HepG2 (cell line): ENCODE results near the gene CPEB3. TPM values are rescaled to one million over a fixed set of nuclear protein-coding genes. Genes with fewer than 3 reads are reported as not detected.
A peak's percentile ranks its signal among the peaks of the same experiment; 100 is the strongest.

ENCODE experiments used
- ARID2 ChIP-seq: sonication (generic); formaldehyde crosslinking; IDR thresholded peaks from 2 replicates; pipeline ENCODE4 v1.8.1; 2022; ENCODE audit warnings: mild to moderate bottlenecking, missing genetic modification reagents, borderline replicate concordance
- ARID4A ChIP-seq: sonication (generic); formaldehyde crosslinking; IDR thresholded peaks from 2 replicates; pipeline ENCODE4 v1.5.0; 2020; ENCODE audit warnings: mild to moderate bottlenecking, missing genetic modification reagents, borderline replicate concordance
- PCBP2 ChIP-seq: fragments of 200-400 bp; formaldehyde crosslinking; optimal IDR thresholded peaks from 2 replicates; pipeline ENCODE3; 2018; ENCODE audit warnings: low read length, low read depth; ENCODE audit not compliant: poor library complexity, severe bottlenecking
- PRMT3 ChIP-seq: sonication (generic); formaldehyde crosslinking; IDR thresholded peaks from 2 replicates; pipeline ENCODE4 v1.8.1; 2022; ENCODE audit warnings: low read depth, mild to moderate bottlenecking, moderate library complexity, missing genetic modification reagents, borderline replicate concordance
- SIX1 ChIP-seq: sonication (generic); formaldehyde crosslinking; IDR thresholded peaks from 2 replicates; pipeline ENCODE4 v1.4.0; 2020; ENCODE audit warnings: missing genetic modification reagents, borderline replicate concordance
- TGIF2 ChIP-seq: IDR thresholded peaks from 2 replicates; pipeline ENCODE4 v1.6.1; 2016; ENCODE audit warnings: control low read depth, missing compliant biosample characterization
- ZBTB21 ChIP-seq: sonication (generic); formaldehyde crosslinking; IDR thresholded peaks from 2 replicates; pipeline ENCODE4 v1.4.0; 2020; ENCODE audit warnings: missing genetic modification reagents
- ZBTB42 ChIP-seq: sonication (generic); formaldehyde crosslinking; IDR thresholded peaks from 2 replicates; pipeline ENCODE4 v1.5.0; 2020; ENCODE audit warnings: mild to moderate bottlenecking, missing genetic modification reagents
- ZEB1 ChIP-seq: IDR thresholded peaks from 2 replicates; pipeline ENCODE4 v1.6.1; 2012; ENCODE audit warnings: mild to moderate bottlenecking, low read depth, inconsistent platforms; ENCODE audit not compliant: insufficient replicate concordance
- ZMYM3 ChIP-seq: sonication (generic); formaldehyde crosslinking; IDR thresholded peaks from 2 replicates; pipeline ENCODE4 v1.5.1; 2020; ENCODE audit warnings: mild to moderate bottlenecking, missing genetic modification reagents
- ZNF17 ChIP-seq: sonication (generic); formaldehyde crosslinking; IDR thresholded peaks from 2 replicates; pipeline ENCODE4 v1.5.0; 2020; ENCODE audit warnings: mild to moderate bottlenecking, missing genetic modification reagents
- ZNF556 ChIP-seq: sonication (generic); formaldehyde crosslinking; IDR thresholded peaks from 2 replicates; pipeline ENCODE4 v1.4.0; 2020; ENCODE audit warnings: mild to moderate bottlenecking, missing genetic modification reagents, borderline replicate concordance
- ZNF670 ChIP-seq: sonication (generic); formaldehyde crosslinking; IDR thresholded peaks from 2 replicates; pipeline ENCODE4 v1.8.0; 2022; ENCODE audit warnings: mild to moderate bottlenecking, missing genetic modification reagents, borderline replicate concordance
- ZNF773 ChIP-seq: sonication (generic); formaldehyde crosslinking; IDR thresholded peaks from 2 replicates; pipeline ENCODE4 v1.4.0; 2020; ENCODE audit warnings: missing genetic modification reagents, borderline replicate concordance
- ZNF841 ChIP-seq: sonication (generic); formaldehyde crosslinking; IDR thresholded peaks from 2 replicates; pipeline ENCODE4 v1.8.1; 2023; ENCODE audit warnings: missing genetic modification reagents, borderline replicate concordance
- polyA plus RNA-seq, 8 experiments: library from polyadenylated mRNA; depleted of rRNA in 3 of 8; stranded (reverse) in 7 of 8; unstranded in 1 of 8; fragments of >200 nt; fragmentation: Illumina TruSeq in 4 of 8; extraction: Trizol in 4 of 8; gene quantifications; 2 replicates each; pipeline versions ENCODE4 v1.2.1 to v1.2.3, GENCODE V29; 2011 to 2016; ENCODE audit warnings: low read depth in 4 of 8, missing spikeins in 1 of 8, mixed read lengths in 1 of 8; ENCODE audit not compliant: insufficient read depth in 1 of 8
- total RNA-seq, 5 experiments: library from RNA; depleted of rRNA; stranded (reverse); fragments of >200 nt; fragmentation: Illumina TruSeq; extraction: Trizol; gene quantifications; 2 replicates each; pipeline ENCODE4 v1.2.3, GENCODE V29; 2016; ENCODE audit warnings: low read depth in 1 of 5
- TF ChIP-seq, protein P1 (sequence below): sonication (generic); formaldehyde crosslinking; IDR thresholded peaks from 2 replicates; pipeline ENCODE4 v1.4.0; 2020; ENCODE audit warnings: missing genetic modification reagents; ENCODE audit errors: not compliant biosample characterization
- TF ChIP-seq, protein P2 (sequence below): IDR thresholded peaks from 2 replicates; pipeline ENCODE4 v1.6.1; 2016; ENCODE audit warnings: mild to moderate bottlenecking, missing biosample characterization, missing genetic modification reagents
- TF ChIP-seq, protein P3 (sequence below): sonication (generic); formaldehyde crosslinking; IDR thresholded peaks from 2 replicates; pipeline ENCODE4 v1.4.0; 2020; ENCODE audit warnings: mild to moderate bottlenecking, missing genetic modification reagents, borderline replicate concordance

CPEB3 gene
- total and polyA plus RNA-seq, 2 of the 13 experiments (the other 11 are each of a cell fraction or from before 2014, with no cell fraction given) = 0.66 to 0.70 TPM

- TF ChIP-seq ZBTB42 (CRISPR knock-in tag) (no peak; the same call in 1 of the 2 replicates), ARID4A (CRISPR knock-in tag) (peak; percentile 23; the same call in 1 of the 2 replicates), ZBTB21 (CRISPR knock-in tag) (no peak), ZNF670 (CRISPR knock-in tag) (no peak), TGIF2 (CRISPR knock-in tag) (peak; percentile 81; the same call in 1 of the 2 replicates), ZNF556 (no peak), PRMT3 (CRISPR knock-in tag) (no peak), ZNF773 (CRISPR knock-in tag) (peak; percentile 29; the same call in 1 of the 2 replicates), PCBP2 (no peak), ZEB1 (no peak), ZNF841 (CRISPR knock-in tag) (0 out of 2 replicates have a peak, but pooled peaks have one; percentile 56), ZMYM3 (no peak), SIX1 (CRISPR knock-in tag) (no peak), ZNF17 (CRISPR knock-in tag) (no peak), ARID2 (CRISPR knock-in tag) (no peak)
- TF ChIP-seq, protein P1, sequence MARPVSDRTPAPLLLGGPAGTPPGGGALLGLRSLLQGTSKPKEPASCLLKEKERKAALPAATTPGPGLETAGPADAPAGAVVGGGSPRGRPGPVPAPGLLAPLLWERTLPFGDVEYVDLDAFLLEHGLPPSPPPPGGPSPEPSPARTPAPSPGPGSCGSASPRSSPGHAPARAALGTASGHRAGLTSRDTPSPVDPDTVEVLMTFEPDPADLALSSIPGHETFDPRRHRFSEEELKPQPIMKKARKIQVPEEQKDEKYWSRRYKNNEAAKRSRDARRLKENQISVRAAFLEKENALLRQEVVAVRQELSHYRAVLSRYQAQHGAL (CRISPR knock-in tag) = no peak
- TF ChIP-seq, protein P2, sequence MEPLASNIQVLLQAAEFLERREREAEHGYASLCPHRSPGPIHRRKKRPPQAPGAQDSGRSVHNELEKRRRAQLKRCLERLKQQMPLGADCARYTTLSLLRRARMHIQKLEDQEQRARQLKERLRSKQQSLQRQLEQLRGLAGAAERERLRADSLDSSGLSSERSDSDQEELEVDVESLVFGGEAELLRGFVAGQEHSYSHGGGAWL = 0 out of 2 replicates have a peak, but pooled peaks have one; percentile 30
- TF ChIP-seq, protein P3, sequence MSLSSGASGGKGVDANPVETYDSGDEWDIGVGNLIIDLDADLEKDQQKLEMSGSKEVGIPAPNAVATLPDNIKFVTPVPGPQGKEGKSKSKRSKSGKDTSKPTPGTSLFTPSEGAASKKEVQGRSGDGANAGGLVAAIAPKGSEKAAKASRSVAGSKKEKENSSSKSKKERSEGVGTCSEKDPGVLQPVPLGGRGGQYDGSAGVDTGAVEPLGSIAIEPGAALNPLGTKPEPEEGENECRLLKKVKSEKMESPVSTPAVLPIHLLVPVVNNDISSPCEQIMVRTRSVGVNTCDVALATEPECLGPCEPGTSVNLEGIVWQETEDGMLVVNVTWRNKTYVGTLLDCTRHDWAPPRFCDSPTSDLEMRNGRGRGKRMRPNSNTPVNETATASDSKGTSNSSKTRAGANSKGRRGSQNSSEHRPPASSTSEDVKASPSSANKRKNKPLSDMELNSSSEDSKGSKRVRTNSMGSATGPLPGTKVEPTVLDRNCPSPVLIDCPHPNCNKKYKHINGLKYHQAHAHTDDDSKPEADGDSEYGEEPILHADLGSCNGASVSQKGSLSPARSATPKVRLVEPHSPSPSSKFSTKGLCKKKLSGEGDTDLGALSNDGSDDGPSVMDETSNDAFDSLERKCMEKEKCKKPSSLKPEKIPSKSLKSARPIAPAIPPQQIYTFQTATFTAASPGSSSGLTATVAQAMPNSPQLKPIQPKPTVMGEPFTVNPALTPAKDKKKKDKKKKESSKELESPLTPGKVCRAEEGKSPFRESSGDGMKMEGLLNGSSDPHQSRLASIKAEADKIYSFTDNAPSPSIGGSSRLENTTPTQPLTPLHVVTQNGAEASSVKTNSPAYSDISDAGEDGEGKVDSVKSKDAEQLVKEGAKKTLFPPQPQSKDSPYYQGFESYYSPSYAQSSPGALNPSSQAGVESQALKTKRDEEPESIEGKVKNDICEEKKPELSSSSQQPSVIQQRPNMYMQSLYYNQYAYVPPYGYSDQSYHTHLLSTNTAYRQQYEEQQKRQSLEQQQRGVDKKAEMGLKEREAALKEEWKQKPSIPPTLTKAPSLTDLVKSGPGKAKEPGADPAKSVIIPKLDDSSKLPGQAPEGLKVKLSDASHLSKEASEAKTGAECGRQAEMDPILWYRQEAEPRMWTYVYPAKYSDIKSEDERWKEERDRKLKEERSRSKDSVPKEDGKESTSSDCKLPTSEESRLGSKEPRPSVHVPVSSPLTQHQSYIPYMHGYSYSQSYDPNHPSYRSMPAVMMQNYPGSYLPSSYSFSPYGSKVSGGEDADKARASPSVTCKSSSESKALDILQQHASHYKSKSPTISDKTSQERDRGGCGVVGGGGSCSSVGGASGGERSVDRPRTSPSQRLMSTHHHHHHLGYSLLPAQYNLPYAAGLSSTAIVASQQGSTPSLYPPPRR (CRISPR knock-in tag) = no peak
These were observed 51.1 kb downstream of the CPEB3 start (continued) for GRCh38 chr10:92239600-92240288.
